Measurements from ENCODE around the gene TMC7. TPM values are rescaled to one million over a fixed set of nuclear protein-coding genes. Genes with fewer than 3 reads are reported as not detected.

The TMC7 gene
- total and polyA plus RNA-seq, 9 of the 15 experiments (the other 6 are each of a cell fraction or from before 2014, with no cell fraction given): 0.08 to 2.0 (median 1.5) TPM

- TF ChIP-seq SNRNP70 (optimal IDR thresholded peaks at IDR 0.05; ENCODE audit: low read depth, low read length) (no peak), POLR2AphosphoS2 (IDR thresholded peaks at IDR 0.05; ENCODE audit: low read length) (no peak), ZNF174 (CRISPR knock-in tag; IDR thresholded peaks at IDR 0.05) (no peak), ZBTB2 (IDR thresholded peaks at IDR 0.05) (no peak), IRF9 (tag; IDR thresholded peaks at IDR 0.05) (peak; percentile 66; the same call in 1 of the 2 replicates), KAT2B (IDR thresholded peaks at IDR 0.05; ENCODE audit: low read depth, low read length) (no peak), NUFIP1 (IDR thresholded peaks at IDR 0.05; ENCODE audit: partially characterized antibody) (no peak), NR4A1 (CRISPR knock-in tag; IDR thresholded peaks at IDR 0.05) (no peak), NR4A1 (tag; IDR thresholded peaks at IDR 0.05) (no peak), SIX5 (IDR thresholded peaks at IDR 0.05; ENCODE audit: borderline replicate concordance in 1 of 2, insufficient read depth in 1 of 2, low read depth in 1 of 2, low read length in 2 of 2) (0 out of 4 replicates have a peak, but pooled peaks of 1 of the 2 experiments have one; percentile 12), NRF1 (conservative IDR thresholded peaks at IDR 0.05 in 1 of 2, IDR thresholded peaks at IDR 0.05 in 1 of 2) (peak; percentile 89 to 90), ZNF224 (CRISPR knock-in tag; IDR thresholded peaks at IDR 0.05) (no peak), FUS (optimal IDR thresholded peaks at IDR 0.05; ENCODE audit: low read depth, low read length) (no peak), MGA (IDR thresholded peaks at IDR 0.05) (peak; percentile 72)
These were observed 83.9 kb downstream of the TMC7 start, which contains the start of gene COQ7 (continued) for GRCh38 chr16:19067349-19068236.

All from K562 (cell line).